Peyer's patch (tissue), 4 donors: ENCODE data around the gene BBS12.

Experiments used
- POLR2A ChIP-seq, 2 donors: fragments of 450-650 bp; IDR thresholded peaks; one replicate each; pipeline ENCODE4 v1.5.1; 2017; ENCODE audit warnings: antibody characterized with exemption in 2 of 2, mild to moderate bottlenecking in 2 of 2, moderate library complexity in 2 of 2
- TF ChIP-seq, protein P1 (sequence below), 6 experiments: fragments of 450-650 bp in 4 of 6; fragments of 200-600 bp in 2 of 6; sonication (generic) in 1 of 6; IDR thresholded peaks; one replicate each; pipeline ENCODE4 v1.5.1; 2017 to 2019; ENCODE audit warnings: antibody characterized with exemption in 6 of 6, mild to moderate bottlenecking in 3 of 6, moderate library complexity in 1 of 6

DNA sequence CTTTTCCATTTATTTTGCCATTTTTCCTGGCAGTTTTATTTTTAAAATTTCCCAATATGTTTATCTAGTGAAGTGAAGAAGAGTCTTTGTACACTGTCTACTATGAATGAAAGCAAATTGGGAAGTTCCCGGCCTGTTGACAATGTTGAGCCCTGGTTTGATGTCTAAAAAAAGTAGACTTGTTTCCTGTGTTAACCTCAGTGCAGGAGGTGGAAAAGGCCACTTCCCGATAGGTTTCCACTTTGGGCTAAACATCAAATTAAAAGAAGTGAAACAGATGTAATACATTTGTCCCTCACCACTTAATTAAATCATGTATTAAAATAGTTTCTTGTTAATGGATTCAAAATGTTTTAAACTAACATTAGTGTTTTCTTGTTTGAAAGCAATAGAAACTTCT, 30.0 kb downstream of the BBS12 start:
- TF ChIP-seq POLR2A (IDR thresholded peaks at IDR 0.05), result no peak
- TF ChIP-seq, protein P1, sequence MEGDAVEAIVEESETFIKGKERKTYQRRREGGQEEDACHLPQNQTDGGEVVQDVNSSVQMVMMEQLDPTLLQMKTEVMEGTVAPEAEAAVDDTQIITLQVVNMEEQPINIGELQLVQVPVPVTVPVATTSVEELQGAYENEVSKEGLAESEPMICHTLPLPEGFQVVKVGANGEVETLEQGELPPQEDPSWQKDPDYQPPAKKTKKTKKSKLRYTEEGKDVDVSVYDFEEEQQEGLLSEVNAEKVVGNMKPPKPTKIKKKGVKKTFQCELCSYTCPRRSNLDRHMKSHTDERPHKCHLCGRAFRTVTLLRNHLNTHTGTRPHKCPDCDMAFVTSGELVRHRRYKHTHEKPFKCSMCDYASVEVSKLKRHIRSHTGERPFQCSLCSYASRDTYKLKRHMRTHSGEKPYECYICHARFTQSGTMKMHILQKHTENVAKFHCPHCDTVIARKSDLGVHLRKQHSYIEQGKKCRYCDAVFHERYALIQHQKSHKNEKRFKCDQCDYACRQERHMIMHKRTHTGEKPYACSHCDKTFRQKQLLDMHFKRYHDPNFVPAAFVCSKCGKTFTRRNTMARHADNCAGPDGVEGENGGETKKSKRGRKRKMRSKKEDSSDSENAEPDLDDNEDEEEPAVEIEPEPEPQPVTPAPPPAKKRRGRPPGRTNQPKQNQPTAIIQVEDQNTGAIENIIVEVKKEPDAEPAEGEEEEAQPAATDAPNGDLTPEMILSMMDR (IDR thresholded peaks at IDR 0.05), result no peak
